ENCODE results near the gene PKN1. TPM values are rescaled to one million over a fixed set of nuclear protein-coding genes. Genes with fewer than 3 reads are reported as not detected.

Gene PKN1
- total and polyA plus RNA-seq, 2 experiments from 2014 or later = 47.2 to 128 TPM

DNA sequence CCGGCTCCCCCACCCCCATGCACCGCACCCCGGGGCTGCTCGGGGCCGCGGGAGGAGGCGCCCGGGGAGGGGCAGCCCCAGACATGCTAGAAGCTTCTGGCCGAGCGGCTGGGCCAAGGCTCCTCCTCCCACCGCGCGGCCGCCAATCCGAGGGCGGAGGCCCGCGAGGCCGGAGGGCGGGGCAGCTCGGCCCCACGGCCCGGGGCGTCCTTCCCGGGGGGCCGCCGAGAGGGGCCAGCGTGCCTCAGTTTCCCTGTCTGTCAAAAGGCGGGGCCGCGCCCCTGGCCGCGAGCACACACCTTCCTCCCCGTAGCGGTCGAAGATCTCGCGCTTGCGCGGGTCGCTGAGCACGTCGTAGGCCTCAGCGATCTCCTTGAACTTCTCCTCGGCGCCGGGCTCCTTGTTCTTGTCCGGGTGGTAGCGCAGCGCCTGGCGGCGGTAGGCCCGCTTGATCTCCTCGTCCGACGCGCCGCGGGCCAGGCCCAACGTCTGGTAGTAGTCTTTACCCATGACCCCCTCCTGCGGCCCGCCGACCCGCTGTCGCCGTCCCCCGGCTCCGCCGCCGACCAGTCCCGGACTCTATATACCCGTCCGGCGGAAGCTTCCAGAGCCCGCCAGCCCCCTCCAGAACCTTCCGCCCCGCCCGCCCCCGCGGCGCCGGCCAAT lies 84.9 kb downstream of the PKN1 start, which contains the start of gene DNAJB1:
Gene DNAJB1 (minus strand): TSS at position 558 of the 666 bp plus-strand sequence. CDS start 48 bp downstream, at position 510.
- TF ChIP-seq EZH2 (IDR thresholded peaks at IDR 0.05; ENCODE audit: insufficient read depth, poor library complexity, severe bottlenecking) (no peak), EZH2phosphoT487 (IDR thresholded peaks at IDR 0.05; ENCODE audit: insufficient read depth, low read depth) (no peak)
- no peaks in the 10 kb centered on the region for H3K27me3 ChIP-seq (replicated peaks; ENCODE audit: insufficient read depth)
- in situ Hi-C loops (cut with MboI) = no loop called here
- H3K9me3 ChIP-seq (ENCODE audit: low read depth) = no peaks in the 10 kb centered on the region
- H3K9ac ChIP-seq = peak within 1 kb of the TSS; percentile 97
- peaks cover 24% of the 10 kb centered on the region for H3K36me3 ChIP-seq (ENCODE audit: low read depth)
- H3K27ac ChIP-seq = peak within 1 kb of the TSS; percentile 97
- H3K4me2 ChIP-seq (ENCODE audit: unreplicated experiment) = peak within 1 kb of the TSS; percentile 94
- H3K4me1 ChIP-seq (ENCODE audit: insufficient read depth) = peaks cover 25% of the 10 kb centered on the region
- H2AFZ ChIP-seq = peak within 1 kb of the TSS; percentile 96
- 0 to 1% methylated on average over 36 to 68 of the region's 82 CpGs for WGBS, 2 experiments (ENCODE audit: low coverage in 1 of 2, low lambda C conversion rate in 2 of 2, missing lambda C conversion rate in 2 of 2)
- H4K20me1 ChIP-seq (ENCODE audit: insufficient read depth) = no peaks in the 10 kb centered on the region
- H3K9me2 ChIP-seq (ENCODE audit: insufficient read depth) = no peaks in the 10 kb centered on the region
- peaks cover 42% of the 10 kb centered on the region for H3F3A ChIP-seq (ENCODE audit: insufficient read depth)
- H3K79me2 ChIP-seq (ENCODE audit: insufficient read depth) = peaks cover 40% of the 10 kb centered on the region
- DNase-seq = peak; percentile 92
- peak within 1 kb of the TSS; percentile 97 for H3K4me3 ChIP-seq

DNA sequence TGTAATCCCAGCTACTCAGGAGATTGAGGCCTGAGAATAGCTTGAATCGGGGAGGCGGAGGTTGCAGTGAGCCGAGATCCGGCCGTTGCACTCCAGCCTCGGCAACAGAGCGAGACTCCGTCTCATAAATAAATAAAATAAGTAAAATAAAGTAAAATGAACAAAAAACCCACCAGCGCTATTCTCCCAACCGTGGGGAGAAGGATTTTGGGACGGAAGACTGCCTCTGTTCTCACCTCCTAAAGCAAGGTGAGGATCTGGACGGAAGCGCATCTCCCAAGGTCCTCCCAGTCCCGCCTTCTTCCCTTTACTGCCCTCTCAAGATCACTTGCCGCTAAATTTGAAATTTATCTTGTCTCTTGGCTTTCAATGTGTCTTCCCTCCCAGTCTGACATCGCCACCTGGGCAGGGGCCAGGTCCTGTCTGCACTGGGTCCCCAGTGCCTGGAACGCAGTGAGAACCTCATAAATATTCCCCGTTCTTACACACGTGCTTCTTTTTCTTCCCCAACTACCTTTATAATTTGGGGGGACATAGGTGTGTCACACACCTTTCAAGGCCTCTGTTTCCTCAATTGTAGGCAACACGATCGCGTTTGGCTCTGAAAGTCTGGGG lies 86.2 kb downstream of the PKN1 start:
- H3K79me2 ChIP-seq (ENCODE audit: insufficient read depth) = peaks cover 33% of the 10 kb centered on the region
- 87 to 90% methylated on average over 22 of the region's 22 CpGs for WGBS, 2 experiments (ENCODE audit: low coverage in 1 of 2, low lambda C conversion rate in 2 of 2, missing lambda C conversion rate in 2 of 2)
- H3F3A ChIP-seq (ENCODE audit: insufficient read depth) = peaks cover 31% of the 10 kb centered on the region
- in situ Hi-C loops (cut with MboI) = no loop called here
- H2AFZ ChIP-seq = peak overlapping the region; percentile 96
- no peaks in the 10 kb centered on the region for H4K20me1 ChIP-seq (ENCODE audit: insufficient read depth)
- H3K4me3 ChIP-seq = peak overlapping the region; percentile 74; the same call in 1 of the 2 replicates
- H3K9me2 ChIP-seq (ENCODE audit: insufficient read depth) = no peaks in the 10 kb centered on the region
- peaks cover 25% of the 10 kb centered on the region for H3K4me1 ChIP-seq (ENCODE audit: insufficient read depth)
- TF ChIP-seq EZH2phosphoT487 (IDR thresholded peaks at IDR 0.05; ENCODE audit: insufficient read depth, low read depth) (no peak), EZH2 (IDR thresholded peaks at IDR 0.05; ENCODE audit: insufficient read depth, poor library complexity, severe bottlenecking) (no peak)
- H3K27me3 ChIP-seq (replicated peaks; ENCODE audit: insufficient read depth) = no peaks in the 10 kb centered on the region
- H3K9ac ChIP-seq = peak overlapping the region; percentile 32
- H3K27ac ChIP-seq = peak overlapping the region; percentile 69
- peak overlapping the region; percentile 78 for H3K4me2 ChIP-seq (ENCODE audit: unreplicated experiment)
- H3K9me3 ChIP-seq (ENCODE audit: low read depth) = no peaks in the 10 kb centered on the region
- H3K36me3 ChIP-seq (ENCODE audit: low read depth) = peaks cover 21% of the 10 kb centered on the region
- no peak for DNase-seq

DNA sequence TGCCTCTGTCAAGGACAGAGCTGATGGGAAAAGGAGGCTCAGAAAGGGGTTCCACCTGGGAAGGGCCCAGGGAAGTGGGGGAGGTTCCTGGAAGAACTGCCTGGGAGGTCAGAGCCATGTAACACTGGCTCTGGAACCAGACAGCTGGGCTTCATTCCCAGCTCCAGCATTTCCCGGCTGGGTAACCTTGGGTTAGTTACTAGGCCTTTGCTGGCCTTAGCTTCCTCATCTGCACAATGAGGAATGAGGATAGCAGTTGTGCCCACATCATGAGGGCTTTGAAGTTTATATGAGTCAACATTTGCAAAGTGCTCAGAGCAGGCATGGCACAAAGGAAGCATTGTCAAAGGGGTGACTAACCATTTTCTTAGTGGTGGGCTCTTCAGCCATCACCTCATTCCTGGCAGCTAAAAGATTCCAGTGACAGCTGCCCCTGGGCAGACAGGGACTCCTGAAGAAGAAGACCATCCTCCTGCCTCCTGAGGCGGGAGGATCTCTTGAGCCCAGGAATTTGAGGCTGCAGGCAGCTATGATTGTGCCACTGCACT lies 86.8 kb downstream of the PKN1 start:
- H3F3A ChIP-seq (ENCODE audit: insufficient read depth) = peaks cover 26% of the 10 kb centered on the region
- no peak overlapping the region for H2AFZ ChIP-seq
- H3K9ac ChIP-seq = peak overlapping the region; percentile 32
- no peak overlapping the region for H3K4me2 ChIP-seq (ENCODE audit: unreplicated experiment)
- H3K79me2 ChIP-seq (ENCODE audit: insufficient read depth) = peaks cover 27% of the 10 kb centered on the region
- H3K4me3 ChIP-seq = no peak overlapping the region
- no peaks in the 10 kb centered on the region for H3K9me3 ChIP-seq (ENCODE audit: low read depth)
- in situ Hi-C loops (cut with MboI) = no loop called here
- peak overlapping the region; percentile 69 for H3K27ac ChIP-seq
- no peaks in the 10 kb centered on the region for H3K9me2 ChIP-seq (ENCODE audit: insufficient read depth)
- no peaks in the 10 kb centered on the region for H3K27me3 ChIP-seq (replicated peaks; ENCODE audit: insufficient read depth)
- no peaks in the 10 kb centered on the region for H4K20me1 ChIP-seq (ENCODE audit: insufficient read depth)
- WGBS, 2 experiments (ENCODE audit: low coverage in 1 of 2, low lambda C conversion rate in 2 of 2, missing lambda C conversion rate in 2 of 2) = 40 to 50% methylated on average over 2 of the region's 2 CpGs
- DNase-seq = peak; percentile 87
- H3K36me3 ChIP-seq (ENCODE audit: low read depth) = peaks cover 15% of the 10 kb centered on the region
- TF ChIP-seq EZH2phosphoT487 (IDR thresholded peaks at IDR 0.05; ENCODE audit: insufficient read depth, low read depth) (no peak), EZH2 (IDR thresholded peaks at IDR 0.05; ENCODE audit: insufficient read depth, poor library complexity, severe bottlenecking) (no peak)
- peaks cover 24% of the 10 kb centered on the region for H3K4me1 ChIP-seq (ENCODE audit: insufficient read depth)

DNA sequence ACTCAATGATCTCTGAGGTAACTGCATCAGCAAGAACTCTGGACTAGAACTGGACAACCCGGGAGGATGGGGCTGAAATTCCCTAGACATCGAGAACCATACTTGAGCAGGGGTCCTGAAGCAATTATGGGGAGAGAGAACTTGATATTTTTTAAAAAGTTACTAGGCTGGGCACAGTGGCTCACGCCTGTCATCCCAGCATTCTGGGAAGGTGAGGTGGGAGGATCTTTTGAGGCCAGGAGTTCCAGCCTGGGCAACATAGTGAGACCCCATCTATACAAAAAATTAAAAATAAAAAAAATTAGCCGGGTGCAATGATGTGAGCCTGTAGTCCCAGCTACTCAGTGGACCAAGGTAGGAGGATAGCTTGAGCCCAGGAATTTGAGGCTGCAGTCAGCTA lies 87.4 kb downstream of the PKN1 start:
- Histone ChIP-seq H3F3A (ENCODE audit: insufficient read depth) (peaks cover 21% of the 10 kb centered on the region), H3K4me1 (ENCODE audit: insufficient read depth) (peaks cover 18% of the 10 kb centered on the region), H3K4me2 (ENCODE audit: unreplicated experiment) (no peak overlapping the region), H3K27me3 (replicated peaks; ENCODE audit: insufficient read depth) (no peaks in the 10 kb centered on the region), H4K20me1 (ENCODE audit: insufficient read depth) (no peaks in the 10 kb centered on the region), H3K27ac (peak overlapping the region; percentile 69), H3K9ac (no peak overlapping the region), H3K4me3 (no peak overlapping the region), H2AFZ (no peak overlapping the region), H3K79me2 (ENCODE audit: insufficient read depth) (peaks cover 21% of the 10 kb centered on the region), H3K9me2 (ENCODE audit: insufficient read depth) (no peaks in the 10 kb centered on the region), H3K36me3 (ENCODE audit: low read depth) (peaks cover 9% of the 10 kb centered on the region; the same call in 1 of the 2 replicates), H3K9me3 (ENCODE audit: low read depth) (no peaks in the 10 kb centered on the region)
- no peak for DNase-seq
- WGBS, 2 experiments (ENCODE audit: low coverage in 1 of 2, low lambda C conversion rate in 2 of 2, missing lambda C conversion rate in 2 of 2) = 79% methylated on average over 4 of the region's 4 CpGs
- in situ Hi-C loops (cut with MboI) = no loop called here
- TF ChIP-seq EZH2 (IDR thresholded peaks at IDR 0.05; ENCODE audit: insufficient read depth, poor library complexity, severe bottlenecking) = no peak
- TF ChIP-seq EZH2phosphoT487 (IDR thresholded peaks at IDR 0.05; ENCODE audit: insufficient read depth, low read depth) = no peak

Small RNA genes lying within 50 kb of the gene (small RNA-seq; reads per million reads assigned to genes)
- not detected for gene SNRPGP15 (ENCODE audit: low read depth, low replicate concordance)

Other genes with a start within 250 kb of the PKN1 start
- gene ADGRL1, start 227.1 kb upstream of the PKN1 start, total RNA-seq (2014; rRNA removed; shearing (Covaris generic)) = 3.0 and 3.8 TPM in 2 replicates
- gene ADGRL1, start 227.1 kb upstream of the PKN1 start, polyA plus RNA-seq (2016; fragmentation: Nextera tagmentation; extraction: Ambion mirVana) = 0.75 and 1.0 TPM in 2 replicates
- gene ADGRE5, start 51.9 kb upstream of the PKN1 start, total RNA-seq (2014; rRNA removed; shearing (Covaris generic)) = 28.5 and 56.6 TPM in 2 replicates
- gene ADGRE5, start 51.9 kb upstream of the PKN1 start, polyA plus RNA-seq (2016; fragmentation: Nextera tagmentation; extraction: Ambion mirVana) = 56.6 and 58.4 TPM in 2 replicates
- 47.2 and 55.9 TPM in 2 replicates for gene DDX39A, start 14.0 kb upstream of the PKN1 start, total RNA-seq (2014; rRNA removed; shearing (Covaris generic))
- gene DDX39A, start 14.0 kb upstream of the PKN1 start, polyA plus RNA-seq (2016; fragmentation: Nextera tagmentation; extraction: Ambion mirVana) = 57.7 and 58.7 TPM in 2 replicates
- gene PTGER1, start 42.0 kb downstream of the PKN1 start, total RNA-seq (2014; rRNA removed; shearing (Covaris generic)) = 0.22 and 2.5 TPM in 2 replicates
- gene PTGER1, start 42.0 kb downstream of the PKN1 start, polyA plus RNA-seq (2016; fragmentation: Nextera tagmentation; extraction: Ambion mirVana) = 0.79 and 0.80 TPM in 2 replicates
- 143 and 173 TPM in 2 replicates for gene GIPC1, start 62.8 kb downstream of the PKN1 start, total RNA-seq (2014; rRNA removed; shearing (Covaris generic))
- 106 and 112 TPM in 2 replicates for gene GIPC1, start 62.8 kb downstream of the PKN1 start, polyA plus RNA-seq (2016; fragmentation: Nextera tagmentation; extraction: Ambion mirVana)
- 82.5 and 101 TPM in 2 replicates for gene DNAJB1, start 85.1 kb downstream of the PKN1 start, total RNA-seq (2014; rRNA removed; shearing (Covaris generic))
- 124 and 127 TPM in 2 replicates for gene DNAJB1, start 85.1 kb downstream of the PKN1 start, polyA plus RNA-seq (2016; fragmentation: Nextera tagmentation; extraction: Ambion mirVana)
- gene TECR, start 96.3 kb downstream of the PKN1 start, total RNA-seq (2014; rRNA removed; shearing (Covaris generic)) = 38.8 and 40.1 TPM in 2 replicates
- gene TECR, start 96.3 kb downstream of the PKN1 start, polyA plus RNA-seq (2016; fragmentation: Nextera tagmentation; extraction: Ambion mirVana) = 129 and 132 TPM in 2 replicates
- 186 and 244 TPM in 2 replicates for gene NDUFB7, start 138.8 kb downstream of the PKN1 start, total RNA-seq (2014; rRNA removed; shearing (Covaris generic))
- 316 and 336 TPM in 2 replicates for gene NDUFB7, start 138.8 kb downstream of the PKN1 start, polyA plus RNA-seq (2016; fragmentation: Nextera tagmentation; extraction: Ambion mirVana)
- gene CLEC17A, start 149.8 kb downstream of the PKN1 start, total RNA-seq (2014; rRNA removed; shearing (Covaris generic)) = not detected in 2 replicates
- gene CLEC17A, start 149.8 kb downstream of the PKN1 start, polyA plus RNA-seq (2016; fragmentation: Nextera tagmentation; extraction: Ambion mirVana) = not detected in 2 replicates
- gene ADGRE3, start 241.5 kb downstream of the PKN1 start, total RNA-seq (2014; rRNA removed; shearing (Covaris generic)) = not detected in 2 replicates
- not detected in 2 replicates for gene ADGRE3, start 241.5 kb downstream of the PKN1 start, polyA plus RNA-seq (2016; fragmentation: Nextera tagmentation; extraction: Ambion mirVana)

Measured in GM23248 (cell line).